ENCODE results near the gene SP7. TPM values are rescaled to one million over a fixed set of nuclear protein-coding genes. Genes with fewer than 3 reads are reported as not detected.
"Not testable (repeated sequence)": the region's sequence is repeated elsewhere in the genome, so short reads cannot be mapped to it uniquely, and the experiment has no call there.

SP7 gene
- total and polyA plus RNA-seq, 10 donors = not detected

GRCh38 chr12:53299101-53299453 lies 37.1 kb downstream of the SP7 start:
- Histone ChIP-seq H3K4me3 (peak overlapping the region; percentile 72 to 99 (median 93)), H3K27me3 (replicated peaks in 1 of 7) (no peaks in the 10 kb centered on the region), H3K36me3 (peaks cover 0 to 59% (median 33%) of the 10 kb centered on the region in 6 donors), H3K27ac (peak overlapping the region; percentile 64 to 94 (median 82)), H3K4me1 (peaks cover 33 to 92% (median 79%) of the 10 kb centered on the region in 6 donors), H3K9me3 (no peaks in the 10 kb centered on the region)
- DNase-seq = no peak
- peak in 1 of 11 experiments; percentile 5 for TF ChIP-seq CTCF (IDR thresholded peaks at IDR 0.05 in 8 of 11, conservative IDR thresholded peaks at IDR 0.05 in 3 of 11)
- no peak for TF ChIP-seq POLR2AphosphoS5 (IDR thresholded peaks at IDR 0.05)
- WGBS, 5 donors = 30 to 61% (median 36%) methylated on average over 5 of the region's 5 CpGs
- intact Hi-C loops (cut with DNase I; ENCODE audit: low total_unique reads) = no loop called here

GRCh38 chr12:53298164-53298563 lies 38.0 kb downstream of the SP7 start:
- peak overlapping the region in 7 of 8 donors; percentile 66 to 94 (median 83) for H3K27ac ChIP-seq
- intact Hi-C loops (cut with DNase I; ENCODE audit: low total_unique reads) = no loop called here
- no peak for DNase-seq

GRCh38 chr12:53297106-53297505 lies 39.0 kb downstream of the SP7 start:
- H3K9me3 ChIP-seq; H3K27me3 ChIP-seq (replicated peaks in 1 of 7); intact Hi-C loops (cut with DNase I; ENCODE audit: low total_unique reads); DNase-seq: not testable (repeated sequence)
- WGBS, 5 donors = 94 to 97% (median 95%) methylated on average over 10 of the region's 10 CpGs
- Histone ChIP-seq H3K4me1 (peaks cover 33 to 75% (median 66%) of the 10 kb centered on the region in 6 donors), H3K36me3 (peaks cover 0 to 52% (median 18%) of the 10 kb centered on the region in 6 donors), H3K4me3 (peak overlapping the region in 1 of 8 donors; percentile 98), H3K27ac (peak overlapping the region in 5 of 8 donors; percentile 66 to 94 (median 87))

More at GRCh38 chr12:53298164-53298563, 38.0 kb downstream of the SP7 start:
- 21 to 54% (median 32%) methylated on average over 5 of the region's 5 CpGs for WGBS, 5 donors
- no peak for TF ChIP-seq POLR2A (IDR thresholded peaks at IDR 0.05)
- TF ChIP-seq POLR2AphosphoS5 (IDR thresholded peaks at IDR 0.05) = no peak
- no peak for TF ChIP-seq CTCF (IDR thresholded peaks at IDR 0.05 in 8 of 11, conservative IDR thresholded peaks at IDR 0.05 in 3 of 11)
- Histone ChIP-seq H3K4me1 (peaks cover 33 to 86% (median 76%) of the 10 kb centered on the region in 6 donors), H3K27me3 (replicated peaks in 1 of 7) (no peaks in the 10 kb centered on the region), H3K36me3 (peaks cover 0 to 52% (median 28%) of the 10 kb centered on the region in 6 donors), H3K9me3 (no peaks in the 10 kb centered on the region), H3K4me3 (peak overlapping the region in 1 of 8 donors; percentile 9)

GRCh38 chr12:53295891-53296219 lies 40.3 kb downstream of the SP7 start:
- intact Hi-C loops (cut with DNase I; ENCODE audit: low total_unique reads) = no loop called here
- DNase-seq = no peak
- Histone ChIP-seq H3K36me3 (peaks cover 0 to 52% (median 11%) of the 10 kb centered on the region in 6 donors), H3K4me3 (peak overlapping the region; percentile 40 to 98 (median 72)), H3K9me3 (no peaks in the 10 kb centered on the region), H3K4me1 (peaks cover 24 to 63% (median 54%) of the 10 kb centered on the region in 6 donors), H3K27ac (peak overlapping the region; percentile 82 to 94 (median 86)), H3K27me3 (replicated peaks in 1 of 7) (no peaks in the 10 kb centered on the region)
- TF ChIP-seq POLR2A (IDR thresholded peaks at IDR 0.05) (no peak), CTCF (IDR thresholded peaks at IDR 0.05 in 8 of 11, conservative IDR thresholded peaks at IDR 0.05 in 3 of 11) (no peak), POLR2AphosphoS5 (IDR thresholded peaks at IDR 0.05) (no peak)
- 6 to 9% (median 7%) methylated on average over 12 of the region's 12 CpGs for WGBS, 5 donors
